ENCODE results near the gene SIK3.

Gene SIK3

GRCh38 chr11:116962108-116962507, 136.1 kb downstream of the SIK3 start:
- H3K4me2 ChIP-seq (ENCODE audit: low read depth, low read length) = no peak overlapping the region
- TF ChIP-seq CTCF (IDR thresholded peaks at IDR 0.05; ENCODE audit: low read length) (no peak), EZH2 (optimal IDR thresholded peaks at IDR 0.05; ENCODE audit: low read depth, low read length) (no peak), EZH2phosphoT487 (IDR thresholded peaks at IDR 0.05; ENCODE audit: low read length) (no peak)
- peaks cover 21% of the 10 kb centered on the region for H3K4me1 ChIP-seq (ENCODE audit: low read length)
- H3K79me2 ChIP-seq (ENCODE audit: low read length) = peaks cover 87% of the 10 kb centered on the region
- no peak overlapping the region for H3K9ac ChIP-seq (ENCODE audit: low read length)
- no peak overlapping the region for H3K27ac ChIP-seq (ENCODE audit: low read length)
- H4K20me1 ChIP-seq (ENCODE audit: insufficient read depth, low read length) = no peaks in the 10 kb centered on the region
- H3K9me2 ChIP-seq (replicated peaks; ENCODE audit: insufficient read depth, low read length) = no peaks in the 10 kb centered on the region
- H3K36me3 ChIP-seq (replicated peaks; ENCODE audit: insufficient read depth, low read length) = no peaks in the 10 kb centered on the region
- no peaks in the 10 kb centered on the region for H3K27me3 ChIP-seq (replicated peaks; ENCODE audit: insufficient read depth, low read length)
- no peaks in the 10 kb centered on the region for H3F3A ChIP-seq (ENCODE audit: insufficient read depth, low read length)
- H2AFZ ChIP-seq (ENCODE audit: low read length) = no peak overlapping the region
- H3K4me3 ChIP-seq (ENCODE audit: low read length) = no peak overlapping the region
- H3K9me3 ChIP-seq (replicated peaks; ENCODE audit: insufficient read depth, low read length) = no peaks in the 10 kb centered on the region
- no peak for DNase-seq

DNA sequence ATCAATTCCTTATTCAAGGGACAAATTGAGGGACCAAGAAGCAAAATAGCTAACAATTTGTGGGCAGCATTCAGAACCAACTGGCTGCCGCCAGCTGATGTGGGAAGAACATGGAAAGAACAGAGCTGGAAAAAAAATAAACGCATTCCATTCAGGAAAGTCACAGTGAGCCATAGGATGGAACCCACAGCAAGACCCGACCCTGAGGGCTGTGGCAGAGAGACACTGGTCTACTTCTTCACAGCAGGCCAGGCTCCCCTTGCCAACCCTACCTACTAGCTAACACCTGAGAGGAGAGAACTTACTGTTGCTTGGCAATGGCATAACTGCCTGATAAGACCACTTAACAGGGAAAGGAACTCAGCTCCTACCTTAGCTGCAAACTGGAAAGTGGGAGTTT, 137.3 kb downstream of the SIK3 start:
- DNase-seq = no peak
- H3K9me3 ChIP-seq (replicated peaks; ENCODE audit: insufficient read depth, low read length) = no peaks in the 10 kb centered on the region
- H3K4me1 ChIP-seq (ENCODE audit: low read length) = peaks cover 32% of the 10 kb centered on the region

DNA sequence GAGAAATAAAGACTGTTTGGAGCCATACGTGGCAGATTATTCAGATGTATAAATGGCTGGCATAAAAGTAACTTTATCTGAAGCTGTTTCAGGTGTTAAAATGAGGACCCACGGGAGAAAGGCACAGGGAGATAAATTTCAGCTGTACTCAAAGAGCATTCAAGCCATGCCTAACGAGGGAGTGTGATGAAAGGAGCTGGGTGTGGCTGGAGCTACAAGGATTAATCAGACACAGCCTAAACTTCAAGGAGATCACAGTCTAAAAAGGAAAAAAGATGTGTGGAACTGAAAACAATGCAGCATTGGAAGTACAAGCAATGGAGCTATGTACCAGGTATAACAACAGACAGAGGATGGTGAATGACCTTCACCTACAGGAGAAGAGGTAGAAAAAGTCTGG, 140.0 kb downstream of the SIK3 start:
- TF ChIP-seq EZH2phosphoT487 (IDR thresholded peaks at IDR 0.05; ENCODE audit: low read length) = no peak
- TF ChIP-seq CTCF (IDR thresholded peaks at IDR 0.05; ENCODE audit: low read length) = no peak
- no peak for TF ChIP-seq EZH2 (optimal IDR thresholded peaks at IDR 0.05; ENCODE audit: low read depth, low read length)
- no peak overlapping the region for H3K9ac ChIP-seq (ENCODE audit: low read length)
- no peak overlapping the region for H3K27ac ChIP-seq (ENCODE audit: low read length)
- peaks cover 44% of the 10 kb centered on the region for H3K4me1 ChIP-seq (ENCODE audit: low read length)
- H3K4me2 ChIP-seq (ENCODE audit: low read depth, low read length) = no peak overlapping the region
- no peak for DNase-seq
- peaks cover 9% of the 10 kb centered on the region for H3F3A ChIP-seq (ENCODE audit: insufficient read depth, low read length)
- no peaks in the 10 kb centered on the region for H4K20me1 ChIP-seq (ENCODE audit: insufficient read depth, low read length)
- no peaks in the 10 kb centered on the region for H3K27me3 ChIP-seq (replicated peaks; ENCODE audit: insufficient read depth, low read length)
- no peaks in the 10 kb centered on the region for H3K9me3 ChIP-seq (replicated peaks; ENCODE audit: insufficient read depth, low read length)
- H2AFZ ChIP-seq (ENCODE audit: low read length) = no peak overlapping the region
- no peaks in the 10 kb centered on the region for H3K9me2 ChIP-seq (replicated peaks; ENCODE audit: insufficient read depth, low read length)
- H3K4me3 ChIP-seq (ENCODE audit: low read length) = no peak overlapping the region
- H3K79me2 ChIP-seq (ENCODE audit: low read length) = peaks cover 79% of the 10 kb centered on the region
- no peaks in the 10 kb centered on the region for H3K36me3 ChIP-seq (replicated peaks; ENCODE audit: insufficient read depth, low read length)

More for the DNA sequence above, 137.3 kb downstream of the SIK3 start:
- Histone ChIP-seq H3K9ac (ENCODE audit: low read length) (no peak overlapping the region), H3K4me2 (ENCODE audit: low read depth, low read length) (peak overlapping the region; percentile 23; the same call in 1 of the 2 replicates), H2AFZ (ENCODE audit: low read length) (no peak overlapping the region), H3K36me3 (replicated peaks; ENCODE audit: insufficient read depth, low read length) (no peaks in the 10 kb centered on the region), H3K9me2 (replicated peaks; ENCODE audit: insufficient read depth, low read length) (no peaks in the 10 kb centered on the region), H4K20me1 (ENCODE audit: insufficient read depth, low read length) (no peaks in the 10 kb centered on the region), H3K27me3 (replicated peaks; ENCODE audit: insufficient read depth, low read length) (no peaks in the 10 kb centered on the region), H3K27ac (ENCODE audit: low read length) (no peak overlapping the region), H3F3A (ENCODE audit: insufficient read depth, low read length) (peaks cover 2% of the 10 kb centered on the region), H3K79me2 (ENCODE audit: low read length) (peaks cover 85% of the 10 kb centered on the region), H3K4me3 (ENCODE audit: low read length) (no peak overlapping the region)
- no peak for TF ChIP-seq EZH2phosphoT487 (IDR thresholded peaks at IDR 0.05; ENCODE audit: low read length)
- TF ChIP-seq CTCF (IDR thresholded peaks at IDR 0.05; ENCODE audit: low read length) = no peak

Data from MM.1S (cell line).